ENCODE data around the gene HS6ST2. TPM values are rescaled to one million over a fixed set of nuclear protein-coding genes. Genes with fewer than 3 reads are reported as not detected.

Gene HS6ST2
- total and polyA plus RNA-seq, 10 of the 15 experiments (the other 5 are each of a cell fraction or from before 2014, with no cell fraction given) = not detected

DNA sequence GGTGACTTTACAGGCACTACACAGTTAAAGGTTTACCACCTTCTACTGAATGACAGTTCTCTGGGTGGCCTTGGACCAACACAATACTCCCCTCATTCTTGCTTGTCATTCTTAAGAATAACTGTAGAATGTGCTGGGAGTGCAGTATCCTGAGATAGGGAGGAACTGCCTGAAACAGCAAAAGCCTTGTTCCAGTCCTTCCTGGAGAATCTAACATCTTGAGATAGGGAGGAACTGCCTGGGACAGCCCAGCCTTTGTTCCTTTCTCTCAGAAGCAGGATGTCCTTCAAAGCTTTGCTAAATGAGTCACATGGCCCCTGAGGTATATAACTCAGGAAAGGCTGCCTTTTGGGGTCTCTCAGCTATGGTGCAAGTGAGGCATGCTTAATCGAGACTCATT is 323.9 kb downstream of the HS6ST2 start:
- WGBS (ENCODE audit: insufficient coverage, insufficient replicate concordance, low lambda C conversion rate, missing lambda C conversion rate) = 0% methylated on average over 1 of the region's 1 CpG
- ChIA-PET RAD21 (ENCODE audit: unreplicated experiment) (interaction anchor here (1.0 kb wide), 1 partner anchor 342 kb away, joined by 3 read pairs; no protein-coding TSS in a partner anchor), SMC1A (ENCODE audit: uncharacterized antibody, unreplicated experiment) (no interaction called here), POLR2A (no interaction called here), CTCF (interaction anchor here (0.6 to 1.6 kb wide), 2 partner anchors 20 to 1754 kb away, joined by 3 read pairs; no protein-coding TSS in a partner anchor)
- H3K4me1 ChIP-seq (ENCODE audit: control insufficient read depth, insufficient read depth, low read length) = no peaks in the 10 kb centered on the region
- no peak for FAIRE-seq
- H2AFZ ChIP-seq (ENCODE audit: control insufficient read depth, low read depth, low read length) = no peak overlapping the region
- no peak overlapping the region for H3K9ac ChIP-seq (ENCODE audit: control insufficient read depth, insufficient read depth, low read length)
- no peaks in the 10 kb centered on the region for H3K36me3 ChIP-seq (ENCODE audit: control insufficient read depth in 2 of 2, insufficient read depth in 2 of 2, low read length in 1 of 2)
- DNase-seq (ENCODE audit: low read depth, low spot score) = no peak
- H3K27me3 ChIP-seq (replicated peaks in 1 of 2; ENCODE audit: control insufficient read depth in 2 of 2, insufficient read depth in 2 of 2, low read length in 1 of 2) = no peaks in the 10 kb centered on the region
- no peaks in the 10 kb centered on the region for H4K20me1 ChIP-seq (ENCODE audit: control insufficient read depth, insufficient read depth)
- no peak overlapping the region for H3K4me2 ChIP-seq (ENCODE audit: control insufficient read depth, insufficient read depth)
- no peaks in the 10 kb centered on the region for H3K9me3 ChIP-seq (replicated peaks; ENCODE audit: control insufficient read depth, insufficient read depth, low read length)
- intact Hi-C loops (cut with micrococcal nuclease; ENCODE audit: unreplicated experiment) = loop anchor here (5.0 kb wide), 4 partner anchors 342 to 792 kb away; no protein-coding TSS in a partner anchor
- ATAC-seq = no peak
- no TSS peak for BruUV-seq (replicated peaks)
- H3K27ac ChIP-seq (ENCODE audit: control insufficient read depth, insufficient read depth) = no peak overlapping the region
- no peaks in the 10 kb centered on the region for H3K79me2 ChIP-seq (ENCODE audit: control insufficient read depth, insufficient read depth, low read length)
- in situ Hi-C loops (cut with MboI) = no loop called here
- TF ChIP-seq TCF12 (IDR thresholded peaks at IDR 0.05; ENCODE audit: low read depth, low read length) (no peak), FOXM1 (IDR thresholded peaks at IDR 0.05; ENCODE audit: low read depth, low read length) (no peak)
- no peak overlapping the region for H3K4me3 ChIP-seq

DNA sequence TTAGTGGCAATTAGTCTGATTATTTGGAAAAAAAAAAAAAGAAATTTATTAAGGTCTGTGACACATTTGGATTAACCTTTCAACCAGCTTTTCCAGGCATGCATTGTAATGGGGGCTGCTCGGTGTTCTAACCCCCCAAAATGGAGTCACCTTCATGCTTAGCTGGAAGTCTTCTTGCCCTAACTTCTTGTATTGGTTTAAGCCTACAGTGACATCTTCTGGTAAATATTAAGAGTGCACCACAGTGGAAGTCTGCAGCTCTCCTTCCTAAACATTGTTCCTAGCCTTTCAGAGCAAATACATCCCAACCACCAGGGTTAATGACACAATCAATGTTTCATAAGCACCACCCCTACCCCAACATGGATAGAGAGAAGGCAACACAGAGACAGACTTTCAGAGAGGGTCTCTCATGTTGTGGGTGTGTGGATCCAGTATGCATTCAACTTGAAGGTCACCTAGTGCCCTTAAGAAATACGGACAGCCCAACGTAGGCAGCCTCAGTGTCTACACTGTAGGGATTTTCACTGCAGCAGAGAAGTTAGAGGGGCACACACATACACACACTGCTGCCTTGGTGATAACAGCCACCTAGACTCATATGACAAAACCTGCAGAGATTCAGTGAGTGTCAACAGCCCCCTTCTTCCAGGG is 326.7 kb downstream of the HS6ST2 start:
- BruUV-seq (replicated peaks) = no TSS peak
- Histone ChIP-seq H3K27ac (ENCODE audit: control insufficient read depth, insufficient read depth) (no peak overlapping the region), H3K36me3 (ENCODE audit: control insufficient read depth in 2 of 2, insufficient read depth in 2 of 2, low read length in 1 of 2) (no peaks in the 10 kb centered on the region), H3K4me1 (ENCODE audit: control insufficient read depth, insufficient read depth, low read length) (no peaks in the 10 kb centered on the region), H3K27me3 (replicated peaks in 1 of 2; ENCODE audit: control insufficient read depth in 2 of 2, insufficient read depth in 2 of 2, low read length in 1 of 2) (no peaks in the 10 kb centered on the region), H4K20me1 (ENCODE audit: control insufficient read depth, insufficient read depth) (no peaks in the 10 kb centered on the region), H3K79me2 (ENCODE audit: control insufficient read depth, insufficient read depth, low read length) (no peaks in the 10 kb centered on the region), H3K9ac (ENCODE audit: control insufficient read depth, insufficient read depth, low read length) (no peak overlapping the region), H3K9me3 (replicated peaks; ENCODE audit: control insufficient read depth, insufficient read depth, low read length) (no peaks in the 10 kb centered on the region), H2AFZ (ENCODE audit: control insufficient read depth, low read depth, low read length) (no peak overlapping the region), H3K4me3 (no peak overlapping the region), H3K4me2 (ENCODE audit: control insufficient read depth, insufficient read depth) (no peak overlapping the region)
- POLR2A ChIA-PET = interaction anchor here (0.7 kb wide), 1 partner anchor 408 kb away, joined by 3 read pairs; no protein-coding TSS in a partner anchor
- DNase-seq (ENCODE audit: low read depth, low spot score) = no peak
- SMC1A ChIA-PET (ENCODE audit: uncharacterized antibody, unreplicated experiment) = interaction anchor here (0.6 to 1.5 kb wide), 9 partner anchors 9 to 804 kb away, joined by 3 to 7 read pairs (median 3); no protein-coding TSS in a partner anchor
- RAD21 ChIA-PET (ENCODE audit: unreplicated experiment) = interaction anchor here (0.7 to 1.6 kb wide), 11 partner anchors 9 to 805 kb away, joined by 3 to 9 read pairs (median 4); no protein-coding TSS in a partner anchor
- intact Hi-C loops (cut with micrococcal nuclease; ENCODE audit: unreplicated experiment) (loop anchor here (5.0 kb wide), 4 partner anchors 339 to 789 kb away; no protein-coding TSS in a partner anchor), in situ Hi-C loops (cut with MboI) (no loop called here)
- 14% methylated on average over 3 of the region's 3 CpGs for WGBS (ENCODE audit: insufficient coverage, insufficient replicate concordance, low lambda C conversion rate, missing lambda C conversion rate)
- CTCF ChIA-PET = interaction anchor here (0.6 to 3.1 kb wide), 21 partner anchors 8 to 1553 kb away, joined by 3 to 21 read pairs (median 4); partner anchors contain the start of gene RAP2C
- ATAC-seq = peak; percentile 80
- FAIRE-seq = no peak
- TF ChIP-seq SMC3 (IDR thresholded peaks at IDR 0.05; ENCODE audit: borderline replicate concordance, low read length) (peak; percentile 61), YY1 (IDR thresholded peaks at IDR 0.05; ENCODE audit: low read depth, low read length) (peak; percentile 82), RAD21 (IDR thresholded peaks at IDR 0.05; ENCODE audit: insufficient read depth, low read depth, low read length) (peak; percentile 69), CEBPZ (IDR thresholded peaks at IDR 0.05; ENCODE audit: low read depth, low read length) (no peak), NFXL1 (IDR thresholded peaks at IDR 0.05; ENCODE audit: borderline replicate concordance) (no peak), BCL11A (IDR thresholded peaks at IDR 0.05; ENCODE audit: low read depth, low read length) (no peak)
- TF ChIP-seq, protein P1, sequence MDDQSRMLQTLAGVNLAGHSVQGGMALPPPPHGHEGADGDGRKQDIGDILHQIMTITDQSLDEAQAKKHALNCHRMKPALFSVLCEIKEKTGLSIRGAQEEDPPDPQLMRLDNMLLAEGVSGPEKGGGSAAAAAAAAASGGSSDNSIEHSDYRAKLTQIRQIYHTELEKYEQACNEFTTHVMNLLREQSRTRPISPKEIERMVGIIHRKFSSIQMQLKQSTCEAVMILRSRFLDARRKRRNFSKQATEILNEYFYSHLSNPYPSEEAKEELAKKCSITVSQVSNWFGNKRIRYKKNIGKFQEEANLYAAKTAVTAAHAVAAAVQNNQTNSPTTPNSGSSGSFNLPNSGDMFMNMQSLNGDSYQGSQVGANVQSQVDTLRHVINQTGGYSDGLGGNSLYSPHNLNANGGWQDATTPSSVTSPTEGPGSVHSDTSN (IDR thresholded peaks at IDR 0.05; ENCODE audit: insufficient replicate concordance, low read depth, low read length) = no peak

Data from GM12878 (cell line).